Measurements from ENCODE around the gene XPO4.
"Not testable (repeated sequence)": the region's sequence is repeated elsewhere in the genome, so short reads cannot be mapped to it uniquely, and the experiment has no call there.

The XPO4 gene

DNA sequence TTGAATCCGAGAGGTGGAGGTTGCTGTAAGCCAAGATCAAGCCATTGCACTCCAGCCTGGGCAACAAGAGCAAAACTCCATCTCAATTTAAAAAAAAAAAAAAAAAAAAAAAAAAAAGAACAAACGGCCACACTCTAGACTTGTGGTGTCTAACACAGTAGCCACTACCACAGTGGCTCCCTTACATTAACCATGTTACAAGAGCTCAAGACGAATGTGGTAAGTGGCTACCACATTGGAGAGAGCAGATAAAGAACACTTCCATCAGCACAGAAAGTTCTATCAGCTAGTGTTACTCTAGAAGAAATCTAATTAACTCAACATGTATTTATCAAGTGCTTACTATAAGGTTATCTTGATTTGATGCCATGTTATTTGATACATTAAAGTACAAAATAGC lies 11.5 kb downstream of the XPO4 start:
- DNase-seq (ENCODE audit: low read depth in 2 of 2) = no peak

DNA sequence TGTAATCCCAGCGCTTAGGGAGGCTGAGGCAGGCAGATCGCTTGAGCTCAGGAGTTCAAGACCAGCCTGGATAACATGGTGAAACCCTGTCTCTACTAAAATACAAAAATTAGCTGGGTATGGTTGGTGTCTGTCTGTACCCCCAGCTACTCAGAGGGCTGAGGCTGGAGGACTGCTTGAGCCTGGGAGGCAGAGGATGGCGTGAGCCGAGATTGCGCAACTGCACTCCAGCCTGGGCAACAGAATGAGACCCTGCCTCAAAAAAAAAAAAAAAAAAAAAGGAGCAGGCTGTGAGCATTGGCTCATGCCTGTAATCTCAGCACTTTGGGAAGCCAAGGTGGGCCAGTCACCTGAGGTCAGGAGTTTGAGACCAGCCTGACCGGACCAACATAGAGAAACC lies 12.0 kb downstream of the XPO4 start:
- DNase-seq (ENCODE audit: low read depth in 2 of 2) = not testable (repeated sequence)

DNA sequence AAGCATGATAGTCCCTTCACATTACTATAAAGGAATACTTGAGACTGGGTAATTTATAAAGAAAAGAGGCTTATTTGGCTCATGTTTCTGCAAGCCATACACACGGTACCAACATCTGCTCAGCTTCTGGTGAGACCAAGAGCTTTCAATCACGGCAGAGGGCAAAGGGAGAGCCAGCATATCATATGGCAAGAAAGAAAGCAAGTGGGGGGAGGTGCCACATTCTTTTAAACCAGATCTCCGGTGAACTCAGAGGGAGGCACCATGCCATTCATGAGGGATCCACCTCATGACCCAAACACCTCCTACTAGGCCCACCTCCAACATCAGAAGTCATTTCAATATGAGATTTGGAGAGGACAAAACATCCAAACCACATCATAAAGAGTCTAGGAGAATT lies 20.3 kb downstream of the XPO4 start:
- no peak for DNase-seq (ENCODE audit: low read depth in 2 of 2)

DNA sequence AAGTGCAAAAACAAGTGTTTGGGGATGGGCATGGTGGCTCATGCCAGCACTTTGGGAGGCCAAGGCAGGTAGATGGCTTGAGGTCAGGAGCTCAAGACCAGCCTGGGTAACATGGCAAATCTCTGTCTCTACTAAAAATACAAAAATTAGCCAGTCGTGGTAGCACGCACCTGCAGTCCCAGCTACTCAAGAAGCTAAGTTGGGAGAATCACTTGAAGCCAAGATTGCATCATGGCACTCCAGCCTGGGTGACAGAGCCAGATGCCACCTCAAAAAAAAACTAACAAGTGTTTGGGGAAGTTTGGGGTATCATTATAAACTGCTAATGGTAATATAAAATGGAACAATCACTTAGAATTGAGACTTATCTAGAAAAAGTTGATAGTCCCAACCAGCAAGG lies 24.6 kb downstream of the XPO4 start:
- no peak for DNase-seq (ENCODE audit: low read depth in 2 of 2)

DNA sequence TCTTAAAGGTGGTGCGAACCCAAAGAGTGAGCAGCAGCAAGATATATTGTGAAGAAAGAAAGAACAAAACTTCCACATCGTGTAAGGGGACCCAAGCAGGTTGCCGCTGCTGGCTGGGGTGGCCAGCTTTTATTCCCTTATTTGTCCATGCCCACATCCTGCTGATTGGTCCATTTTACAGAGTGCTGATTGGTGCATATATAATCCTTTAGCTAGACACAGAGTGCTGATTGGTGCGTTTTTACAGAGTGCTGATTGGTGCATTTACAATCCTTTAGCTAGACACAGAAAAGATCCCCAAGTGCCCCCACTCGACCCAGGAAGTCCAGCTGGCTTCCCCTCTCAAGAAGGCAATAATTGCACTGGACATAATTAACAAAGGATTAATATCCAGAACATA lies 25.7 kb downstream of the XPO4 start:
- DNase-seq (ENCODE audit: low read depth in 2 of 2) = not testable (repeated sequence)

DNA sequence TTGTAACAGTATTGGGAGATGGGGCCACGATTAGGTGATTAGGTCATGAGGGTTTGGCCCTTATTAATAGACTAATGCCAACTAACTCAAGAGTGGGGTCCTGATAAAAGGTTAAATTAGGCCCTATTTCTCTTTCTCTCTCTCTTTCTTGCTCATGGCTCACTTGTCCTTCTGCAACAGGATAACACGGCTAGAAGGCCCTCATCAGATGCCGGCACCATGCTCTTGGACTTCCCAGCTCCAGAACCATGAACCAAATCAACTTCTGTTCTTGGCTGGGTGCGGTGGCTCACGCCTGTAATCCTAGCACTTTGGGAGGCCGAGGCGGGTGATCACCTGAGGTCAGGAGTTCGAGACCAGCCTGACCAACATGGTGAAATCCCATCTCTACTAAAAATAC lies 28.1 kb downstream of the XPO4 start:
- not testable (repeated sequence) for DNase-seq (ENCODE audit: low read depth in 2 of 2)

DNA sequence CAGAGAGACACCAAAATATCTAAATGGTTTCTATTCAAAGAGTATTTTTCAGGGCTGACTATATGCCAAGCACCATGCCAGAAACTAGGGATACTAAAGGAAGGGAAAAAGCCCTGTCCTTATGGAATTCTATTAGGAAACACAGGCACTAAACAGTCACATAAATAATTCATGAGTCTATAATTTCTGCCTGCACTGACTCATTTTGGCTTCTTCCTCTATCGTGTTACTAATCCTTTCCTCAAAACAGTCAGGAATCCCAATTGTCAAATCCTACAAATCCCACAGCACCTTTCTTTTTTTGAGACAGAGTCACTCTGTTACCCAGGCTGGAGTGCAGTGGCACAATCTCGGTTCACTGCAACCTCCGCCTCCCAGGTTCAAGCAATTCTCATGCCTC lies 29.2 kb downstream of the XPO4 start:
- no peak for DNase-seq (ENCODE audit: low read depth in 2 of 2)

DNA sequence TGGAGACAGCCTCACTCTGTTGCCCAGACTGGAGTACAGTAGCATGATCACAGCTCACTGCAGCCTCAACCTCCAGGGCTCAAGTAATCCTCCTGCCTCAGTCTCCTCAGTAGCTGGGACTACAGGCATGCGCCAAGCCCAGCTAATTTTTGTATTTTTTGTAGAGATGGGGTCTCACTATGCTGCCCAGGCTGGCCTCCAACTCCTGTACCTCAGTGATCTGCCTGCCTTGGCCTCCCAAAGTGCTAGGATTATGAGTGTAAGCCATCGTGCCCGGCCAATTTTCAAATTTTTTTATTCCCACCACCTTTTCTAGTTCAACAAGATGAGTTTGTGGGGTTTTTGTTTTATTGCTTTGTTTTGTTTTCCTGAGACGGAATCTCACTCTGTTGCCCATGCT lies 31.7 kb downstream of the XPO4 start:
- no peak for DNase-seq (ENCODE audit: low read depth in 2 of 2)

DNA sequence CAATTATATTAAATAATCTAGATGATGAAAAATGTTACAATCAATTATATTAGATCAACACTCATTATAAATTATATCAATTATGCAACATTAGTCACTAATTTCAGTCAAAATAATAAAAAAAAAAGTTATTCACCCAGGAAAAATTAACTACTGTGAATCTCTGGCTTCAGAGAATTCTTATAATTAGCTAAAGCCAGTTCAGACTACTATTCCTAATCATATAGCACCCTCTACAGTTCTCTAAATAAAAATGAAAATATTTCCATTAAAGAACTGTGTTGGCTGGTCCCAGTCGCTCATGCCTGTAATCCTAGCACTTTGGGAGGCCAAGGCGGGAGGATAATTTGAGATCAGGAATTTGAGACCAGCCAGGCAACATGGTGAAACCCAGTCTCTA lies 33.0 kb downstream of the XPO4 start:
- no peak for DNase-seq (ENCODE audit: low read depth in 2 of 2)

DNA sequence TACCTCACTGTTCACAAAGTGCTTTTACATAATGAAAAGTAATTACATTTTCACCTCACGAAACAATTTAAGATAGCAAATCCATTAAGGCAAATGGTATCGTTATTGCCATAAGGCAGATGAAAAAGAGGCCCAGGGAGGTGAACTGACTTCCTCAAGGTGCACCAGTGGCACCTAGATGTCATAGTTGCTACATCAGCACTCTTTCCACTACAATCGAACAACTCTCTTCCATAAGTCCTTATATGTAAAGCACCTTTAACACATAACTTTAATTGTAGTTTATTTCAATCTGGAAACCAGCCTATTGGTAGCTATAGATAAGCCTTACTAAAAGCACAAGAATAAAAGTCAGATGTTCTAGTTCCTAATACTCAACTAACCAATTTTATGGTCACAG lies 35.1 kb downstream of the XPO4 start:
- DNase-seq (ENCODE audit: low read depth in 2 of 2) = no peak

DNA sequence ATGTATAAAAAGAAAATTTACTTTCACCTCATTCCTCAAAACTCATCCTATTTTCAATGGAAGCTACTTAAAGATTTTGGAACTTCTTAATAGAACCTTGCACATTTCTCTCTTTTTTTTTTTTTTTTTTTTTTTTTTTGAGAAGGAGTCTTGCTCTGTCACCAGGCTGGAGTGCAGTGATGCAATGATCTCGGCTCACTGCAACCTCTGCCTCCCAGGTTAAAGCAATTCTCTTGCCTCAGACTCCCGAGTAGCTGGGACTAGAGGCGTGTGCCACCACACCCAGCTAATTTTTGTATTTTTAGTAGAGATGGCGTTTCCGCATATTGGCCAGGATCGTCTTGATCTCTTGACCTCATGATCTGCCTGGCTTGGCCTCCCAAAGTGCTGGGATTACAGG lies 40.9 kb downstream of the XPO4 start:
- DNase-seq (ENCODE audit: low read depth in 2 of 2) = not testable (repeated sequence)

DNA sequence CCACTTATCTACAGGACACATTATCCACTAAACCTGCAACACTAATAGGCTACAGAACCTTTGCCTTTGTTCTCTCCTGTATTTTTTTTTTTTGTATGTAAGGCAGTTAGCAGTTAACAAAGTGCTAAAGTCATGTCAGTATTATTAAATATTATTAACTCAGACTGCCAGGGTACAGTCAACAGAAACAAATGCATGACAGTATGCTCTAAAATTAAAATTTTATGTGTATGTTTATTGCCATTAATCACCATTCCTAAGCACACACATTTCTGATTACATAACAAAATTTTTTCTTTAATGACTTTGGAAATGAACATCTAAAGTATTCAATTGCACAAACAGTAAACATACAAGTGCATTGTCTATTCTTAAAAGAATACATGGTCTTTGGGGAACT lies 41.7 kb downstream of the XPO4 start:
- DNase-seq (ENCODE audit: low read depth in 2 of 2) = no peak

DNA sequence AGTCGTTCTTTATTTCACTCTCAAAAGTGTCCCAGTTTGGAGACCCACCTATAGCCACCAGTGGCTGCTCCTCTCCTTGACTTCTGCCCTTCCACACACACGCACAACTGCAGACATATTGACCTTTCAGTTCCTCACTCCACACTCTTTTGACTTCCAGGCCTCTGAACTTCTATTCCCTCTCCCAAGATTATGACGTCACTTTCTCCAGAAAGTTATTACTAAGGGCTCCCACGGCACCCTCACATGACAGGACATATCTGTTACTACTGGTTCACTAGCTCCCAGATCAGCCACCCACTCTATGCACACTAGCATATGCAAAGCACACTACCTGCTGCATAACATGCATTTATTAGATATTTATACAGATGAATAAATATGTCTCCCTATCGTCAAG lies 45.9 kb downstream of the XPO4 start:
- DNase-seq (ENCODE audit: low read depth in 2 of 2) = no peak

DNA sequence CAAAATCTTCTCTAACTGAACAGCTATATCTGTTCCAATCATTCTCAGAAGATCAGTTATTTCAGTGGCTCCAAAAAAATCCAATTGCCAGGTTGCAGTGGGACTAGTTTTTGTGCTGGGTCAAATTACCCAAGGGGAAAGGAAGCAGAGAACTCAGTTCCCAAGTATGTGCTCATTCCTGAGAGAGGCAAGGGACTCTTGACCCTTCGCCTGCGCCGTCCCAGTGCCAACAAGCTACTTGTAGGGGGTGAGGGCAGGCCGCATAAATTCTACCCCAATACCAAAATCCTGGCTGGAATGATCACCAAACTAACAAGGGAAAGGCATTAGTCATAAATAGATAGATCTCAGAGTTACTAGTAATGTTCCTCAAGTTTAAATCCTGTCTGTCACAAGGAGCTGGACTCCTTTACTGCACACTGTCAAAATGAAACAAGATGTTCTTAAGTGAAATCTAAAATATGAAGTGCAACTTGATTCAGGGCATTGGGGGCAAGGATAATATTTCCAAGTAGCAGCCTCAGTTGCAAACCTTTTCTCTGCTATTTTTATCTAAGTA lies 50.6 kb downstream of the XPO4 start:
- no peak for DNase-seq (ENCODE audit: low read depth in 2 of 2)

DNA sequence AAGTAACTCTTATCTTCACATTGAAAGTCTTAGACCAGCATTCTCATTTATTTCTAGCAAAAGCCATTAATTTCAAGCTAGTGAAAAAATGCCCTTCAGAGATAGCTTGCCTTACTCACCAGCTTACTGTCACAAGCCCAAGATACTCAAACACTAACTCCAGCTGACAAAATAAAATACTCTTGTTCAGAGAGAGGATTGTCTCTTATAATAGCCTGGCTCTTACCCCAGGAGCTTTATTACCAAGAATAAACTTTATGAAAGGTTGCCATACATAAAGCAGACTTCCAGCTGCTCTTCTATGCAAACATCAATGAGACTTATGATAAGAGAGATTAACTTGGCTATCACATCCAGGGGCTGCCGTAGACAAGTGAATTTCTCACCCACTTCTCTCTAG lies 53.6 kb downstream of the XPO4 start:
- DNase-seq (ENCODE audit: low read depth in 2 of 2) = no peak

DNA sequence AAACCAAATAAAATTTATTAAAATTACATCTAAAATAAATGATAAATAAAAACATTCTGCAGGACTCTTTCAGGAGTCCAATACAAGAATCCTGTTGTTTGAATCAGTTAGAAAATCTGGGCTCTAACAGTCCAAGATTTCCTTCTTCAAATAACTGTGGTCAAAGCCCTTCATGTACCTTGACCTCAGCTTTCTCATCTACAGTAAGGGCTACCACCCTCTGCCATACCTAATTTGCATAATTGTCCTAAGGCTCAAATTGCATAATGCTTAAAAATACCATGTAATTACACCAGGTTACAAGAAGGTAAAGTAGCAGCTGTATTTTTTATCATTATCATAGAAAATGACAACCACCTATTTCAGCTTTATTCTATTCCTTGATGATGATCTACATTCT lies 54.3 kb downstream of the XPO4 start:
- DNase-seq (ENCODE audit: low read depth in 2 of 2) = no peak

DNA sequence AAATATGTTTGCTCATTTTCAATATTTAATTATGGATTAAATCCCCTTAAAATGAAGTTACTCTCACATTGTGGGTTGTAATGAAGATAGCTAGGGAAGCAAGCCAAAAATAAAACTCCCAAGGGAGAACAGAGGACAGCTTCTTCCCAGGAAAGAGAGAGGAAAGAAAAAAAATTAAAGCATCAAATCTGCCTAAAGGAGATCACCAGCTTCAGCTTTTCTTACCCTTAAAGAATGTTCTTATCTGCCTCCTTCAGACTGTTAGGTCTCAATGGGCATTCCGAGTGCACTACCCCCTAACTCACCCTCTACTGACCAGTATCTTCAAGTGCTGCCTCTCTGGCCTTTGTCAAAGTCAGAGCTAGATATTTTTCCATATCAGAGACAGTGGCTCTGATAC lies 55.2 kb downstream of the XPO4 start:
- no peak for DNase-seq (ENCODE audit: low read depth in 2 of 2)

DNA sequence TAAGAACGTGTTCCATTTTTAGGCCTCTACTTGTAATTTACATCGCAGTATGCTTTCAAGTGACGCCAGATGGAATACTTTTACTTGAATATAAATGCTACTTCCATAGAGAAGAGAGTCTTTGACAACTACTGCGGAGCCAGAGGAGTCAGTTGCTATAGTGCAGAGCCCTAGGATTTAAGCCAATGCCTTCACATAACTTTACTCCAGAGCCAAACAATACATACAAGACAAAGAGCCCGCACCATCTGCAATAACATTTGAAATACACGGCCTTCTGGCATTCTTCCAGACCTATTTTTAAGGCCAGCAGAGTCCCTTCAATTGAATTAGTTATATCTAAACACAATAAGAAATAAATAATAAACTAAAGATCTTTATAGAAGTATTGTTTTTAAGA lies 59.4 kb downstream of the XPO4 start:
- DNase-seq (ENCODE audit: low read depth in 2 of 2) = no peak

DNA sequence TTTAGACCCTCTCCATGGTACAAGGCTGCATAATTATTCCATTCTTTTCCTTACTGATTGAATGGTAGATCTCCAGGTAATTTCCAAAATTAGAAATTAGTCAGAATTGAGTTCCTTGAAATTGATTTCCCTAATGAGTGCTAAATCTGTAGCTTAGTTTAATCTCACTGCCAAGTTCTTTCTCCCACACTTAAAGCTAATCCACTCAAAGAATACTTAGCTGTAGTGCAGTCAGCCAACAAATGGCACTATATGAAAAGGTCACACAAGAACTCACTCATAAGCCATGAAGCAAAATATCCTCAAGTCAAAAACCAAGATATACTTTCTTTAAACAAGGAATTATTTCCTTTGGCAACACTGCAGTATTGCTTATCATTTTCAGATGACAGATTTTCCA lies 62.0 kb downstream of the XPO4 start:
- no peak for DNase-seq (ENCODE audit: low read depth in 2 of 2)

DNA sequence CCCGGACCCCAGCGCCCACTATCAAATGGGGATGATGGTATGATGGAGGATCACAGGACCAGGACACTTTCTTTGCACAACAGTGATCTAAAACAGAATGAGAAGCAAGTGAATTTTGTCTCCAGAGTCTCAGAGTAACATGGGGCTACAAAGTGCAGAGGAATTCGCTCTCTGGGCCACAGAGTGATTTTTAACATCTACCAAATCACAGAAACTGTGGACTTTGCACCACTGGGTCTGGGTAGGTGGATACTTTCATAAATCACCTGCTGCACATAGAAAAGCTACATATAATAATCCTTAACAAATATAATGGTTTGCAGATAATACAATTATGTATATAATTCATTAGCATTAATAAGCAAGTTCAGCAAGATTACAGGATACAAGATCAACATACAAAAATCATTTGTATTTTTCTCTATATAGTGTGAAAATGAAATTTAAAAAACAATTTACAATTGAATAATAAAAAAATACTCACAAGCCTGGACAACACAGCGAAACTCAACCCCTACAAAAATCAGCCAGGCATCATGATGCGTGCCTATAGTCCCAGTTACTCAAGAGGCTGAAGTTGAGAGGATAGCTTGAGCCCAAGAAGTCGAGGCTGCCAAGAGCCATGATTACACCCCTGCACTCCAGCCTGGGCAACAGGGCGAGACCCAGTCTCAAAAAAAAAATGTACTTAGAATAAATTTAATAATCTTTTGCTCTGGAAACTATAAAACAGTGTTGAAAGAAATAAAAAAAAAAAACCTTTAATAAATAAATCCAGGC lies 68.5 kb downstream of the XPO4 start:
- DNase-seq (ENCODE audit: low read depth in 2 of 2) = no peak

DNA sequence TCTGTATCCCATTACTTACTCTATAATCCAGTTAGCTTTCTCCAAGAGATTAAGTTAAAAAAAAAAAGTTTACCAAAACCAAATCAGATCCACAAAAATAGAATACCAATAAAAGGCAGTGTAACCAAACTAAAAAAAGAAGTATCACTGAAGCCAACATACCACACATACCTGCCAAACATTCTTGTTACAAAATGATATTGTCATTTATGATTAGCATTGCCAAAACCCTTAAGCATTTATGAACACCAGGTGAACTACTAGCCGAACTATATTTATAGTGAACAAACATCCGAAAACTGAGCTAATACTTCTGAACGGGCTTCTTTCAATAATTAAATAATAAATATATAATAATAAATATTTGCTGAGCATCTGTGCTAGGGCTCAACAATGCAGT lies 69.7 kb downstream of the XPO4 start:
- no peak for DNase-seq (ENCODE audit: low read depth in 2 of 2)

DNA sequence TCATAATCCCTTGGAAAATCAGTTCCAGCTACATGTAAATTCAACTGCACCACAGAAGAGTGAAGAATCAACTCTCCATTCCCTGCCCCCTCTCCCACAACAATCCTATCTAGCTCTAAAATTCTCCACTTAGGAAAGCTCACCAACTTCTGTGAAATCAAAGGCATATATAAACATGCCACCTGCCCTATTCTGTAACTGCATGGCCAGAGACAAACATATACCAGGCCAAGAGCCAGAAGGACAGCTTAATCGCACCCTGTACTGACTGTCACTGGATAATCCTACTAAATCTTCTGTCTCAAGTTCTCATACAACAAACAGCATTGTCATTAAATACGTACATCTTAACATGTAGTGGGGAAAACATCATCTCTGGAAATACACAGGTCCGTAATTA lies 70.6 kb downstream of the XPO4 start:
- no peak for DNase-seq (ENCODE audit: low read depth in 2 of 2)

DNA sequence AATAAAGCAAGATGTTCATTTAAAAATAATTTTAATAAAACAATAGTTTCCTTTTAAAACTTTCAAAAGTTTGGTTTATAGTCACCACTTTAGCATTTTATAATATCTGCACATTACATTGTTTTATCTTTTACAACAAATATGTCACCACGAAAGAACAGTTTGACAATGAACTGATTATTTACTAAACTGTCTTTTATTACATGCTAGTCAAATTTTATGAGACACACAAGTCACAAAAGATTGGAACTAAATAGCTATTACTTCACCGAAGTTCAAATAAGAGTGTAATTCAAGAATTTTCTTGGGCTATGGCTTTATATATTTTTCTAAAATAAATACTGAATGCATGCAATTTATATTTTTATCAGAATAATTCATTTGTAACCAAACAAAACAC lies 71.3 kb downstream of the XPO4 start:
- no peak for DNase-seq (ENCODE audit: low read depth in 2 of 2)

Measured in stimulated activated CD4-positive, alpha-beta T cell treated with anti-CD3 and anti-CD28 coated beads, Interleukin-1b, Interleukin-23, amount 100 ng/mL, for 4 hours (primary cell).